Keratinocyte (primary cell): ENCODE measurements around the gene ATXN7L1. TPM values are rescaled to one million over a fixed set of nuclear protein-coding genes. Genes with fewer than 3 reads are reported as not detected.

ENCODE experiments used
- DNase-seq: peaks from one replicate; pipeline ENCODE4 v3.0.0-alpha.2; 2011; ENCODE audit warnings: low read depth, missing footprints, low spot score
- FAIRE-seq: peaks from 2 replicates; lab custom pipeline; 2011; peaks lifted over from hg19 to GRCh38; lab: Jason Lieb, UNC
- H2AFZ ChIP-seq: 2 replicates; pipeline ENCODE4 v1.6.0; 2012; ENCODE audit warnings: low read length, control low read depth, inconsistent platforms; ENCODE audit not compliant: control insufficient read depth
- H3K27ac ChIP-seq: 2 replicates; pipeline ENCODE4 v1.5.1; 2011; ENCODE audit warnings: low read length; ENCODE audit not compliant: control insufficient read depth, insufficient read depth
- H3K27me3 ChIP-seq: 3 replicates; pipeline ENCODE4 v1.6.0; 2011; ENCODE audit warnings: low read length; ENCODE audit not compliant: control insufficient read depth, insufficient read depth; ENCODE audit errors: extremely low read depth
- H3K36me3 ChIP-seq, 2 experiments: 2 replicates in 1 of 2; 3 replicates in 1 of 2; pipeline ENCODE4 v1.5.1; 2011; ENCODE audit warnings: low read length in 2 of 2, mild to moderate bottlenecking in 1 of 2; ENCODE audit not compliant: control insufficient read depth in 2 of 2, insufficient read depth in 2 of 2; ENCODE audit errors: extremely low read depth in 1 of 2
- H3K4me1 ChIP-seq: 3 replicates; pipeline ENCODE4 v1.5.1; 2011; ENCODE audit warnings: low read length; ENCODE audit not compliant: control insufficient read depth, insufficient read depth; ENCODE audit errors: extremely low read depth
- H3K4me2 ChIP-seq: 3 replicates; pipeline ENCODE4 v1.6.0; 2011; ENCODE audit warnings: low read depth, low read length; ENCODE audit not compliant: control insufficient read depth, insufficient read depth; ENCODE audit errors: extremely low read depth
- H3K4me3 ChIP-seq, 3 experiments: fragments of 200-600 bp in 1 of 3; sonication (generic) in 1 of 3; 2 replicates in 2 of 3; 3 replicates in 1 of 3; pipeline ENCODE4 v1.5.1; 2011 to 2016; ENCODE audit warnings: low read length in 3 of 3, mild to moderate bottlenecking in 3 of 3, control low read depth in 2 of 3, inconsistent platforms in 1 of 3, low read depth in 1 of 3, mixed read lengths in 1 of 3, mixed run types in 1 of 3, moderate library complexity in 1 of 3; ENCODE audit not compliant: control insufficient read depth in 2 of 3, insufficient read depth in 2 of 3; ENCODE audit errors: extremely low read depth in 1 of 3
- H3K79me2 ChIP-seq: 2 replicates; pipeline ENCODE4 v1.6.0; 2012; ENCODE audit warnings: low read length; ENCODE audit not compliant: control insufficient read depth, insufficient read depth
- H3K9ac ChIP-seq: 3 replicates; pipeline ENCODE4 v1.6.0; 2011; ENCODE audit warnings: low read length; ENCODE audit not compliant: control insufficient read depth, insufficient read depth; ENCODE audit errors: extremely low read depth
- H3K9me1 ChIP-seq: 3 replicates; pipeline ENCODE4 v1.6.0; 2011; ENCODE audit warnings: low read length; ENCODE audit not compliant: control insufficient read depth, insufficient read depth; ENCODE audit errors: extremely low read depth
- H3K9me3 ChIP-seq: 2 replicates; pipeline ENCODE4 v1.5.1; 2012; ENCODE audit warnings: low read depth, low read length; ENCODE audit not compliant: control insufficient read depth
- H4K20me1 ChIP-seq: 3 replicates; pipeline ENCODE4 v1.6.0; 2011; ENCODE audit warnings: low read length; ENCODE audit not compliant: control insufficient read depth, insufficient read depth; ENCODE audit errors: extremely low read depth
- EZH2 ChIP-seq: IDR thresholded peaks from one replicate; pipeline ENCODE4 v1.6.1; 2012; ENCODE audit warnings: inconsistent platforms, mild to moderate bottlenecking, low read length, moderate library complexity
- dilution Hi-C: fragments of 300-500 bp; cut with MboI; formaldehyde crosslinking; loops from one replicate; pipeline ENCODE4 v1.7.0; 2020; ENCODE audit warnings: low sequenced_read_pairs; ENCODE audit not compliant: extremely low pct_ligation_motif_present
- polyA plus RNA-seq, 5 experiments: library from polyadenylated mRNA; depleted of rRNA in 3 of 5; stranded (reverse) in 3 of 5; stranded (forward) in 1 of 5; unstranded in 1 of 5; fragments of >200 nt; gene quantifications; 1 replicate in 1 of 5; 2 replicates in 3 of 5; 3 replicates in 1 of 5; pipeline versions ENCODE4 v1.2.1 to v1.2.3, GENCODE V29; 2011 to 2012; ENCODE audit warnings: missing spikeins in 2 of 5, low read depth in 1 of 5, low replicate concordance in 1 of 5
- TF ChIP-seq, protein P1 (sequence below), 3 experiments: IDR thresholded peaks in 1 of 3; conservative IDR thresholded peaks in 1 of 3; optimal IDR thresholded peaks in 1 of 3; 2 replicates in 2 of 3; 3 replicates in 1 of 3; pipeline versions ENCODE3 to v1.5.1; 2011; ENCODE audit warnings: low read length in 3 of 3, mild to moderate bottlenecking in 3 of 3, moderate library complexity in 2 of 3, control low read depth in 1 of 3, inconsistent platforms in 1 of 3; ENCODE audit not compliant: insufficient read depth in 2 of 3; ENCODE audit errors: extremely low read depth in 1 of 3

The ATXN7L1 gene
- polyA plus RNA-seq, 1 donor (not counting 4 experiments of a cell fraction or from before 2014, with no cell fraction given): 4.8 TPM

DNA sequence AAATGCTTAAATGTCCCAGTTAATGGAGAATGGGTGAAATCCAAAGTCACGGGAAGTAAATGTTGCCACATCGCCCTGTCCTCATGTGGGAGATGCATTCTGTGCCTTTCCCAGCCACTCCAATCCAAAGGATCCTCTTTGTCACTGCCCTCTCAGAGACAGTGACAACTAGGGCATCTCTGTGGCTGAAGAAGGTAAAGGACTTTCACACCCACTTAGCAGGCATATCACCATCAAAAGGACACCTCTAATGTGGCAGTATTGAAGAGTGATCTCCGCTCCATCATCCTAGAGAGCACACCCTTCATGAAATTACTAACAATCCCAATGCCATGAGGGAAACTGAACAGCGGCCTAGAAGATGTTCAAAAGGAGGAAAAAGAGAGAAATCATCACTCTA is 13.6 kb downstream of the ATXN7L1 start:
- Histone ChIP-seq H3K4me3 (no peak overlapping the region), H3K27me3 (no peaks in the 10 kb centered on the region), H3K79me2 (no peaks in the 10 kb centered on the region), H3K4me2 (no peak overlapping the region), H4K20me1 (no peaks in the 10 kb centered on the region), H3K9me1 (no peaks in the 10 kb centered on the region), H3K27ac (no peak overlapping the region), H2AFZ (no peak overlapping the region), H3K9me3 (no peaks in the 10 kb centered on the region), H3K9ac (no peak overlapping the region), H3K36me3 (no peaks in the 10 kb centered on the region), H3K4me1 (no peaks in the 10 kb centered on the region)
- DNase-seq: no peak
- dilution Hi-C loops: no loop called here
- TF ChIP-seq, protein P1, sequence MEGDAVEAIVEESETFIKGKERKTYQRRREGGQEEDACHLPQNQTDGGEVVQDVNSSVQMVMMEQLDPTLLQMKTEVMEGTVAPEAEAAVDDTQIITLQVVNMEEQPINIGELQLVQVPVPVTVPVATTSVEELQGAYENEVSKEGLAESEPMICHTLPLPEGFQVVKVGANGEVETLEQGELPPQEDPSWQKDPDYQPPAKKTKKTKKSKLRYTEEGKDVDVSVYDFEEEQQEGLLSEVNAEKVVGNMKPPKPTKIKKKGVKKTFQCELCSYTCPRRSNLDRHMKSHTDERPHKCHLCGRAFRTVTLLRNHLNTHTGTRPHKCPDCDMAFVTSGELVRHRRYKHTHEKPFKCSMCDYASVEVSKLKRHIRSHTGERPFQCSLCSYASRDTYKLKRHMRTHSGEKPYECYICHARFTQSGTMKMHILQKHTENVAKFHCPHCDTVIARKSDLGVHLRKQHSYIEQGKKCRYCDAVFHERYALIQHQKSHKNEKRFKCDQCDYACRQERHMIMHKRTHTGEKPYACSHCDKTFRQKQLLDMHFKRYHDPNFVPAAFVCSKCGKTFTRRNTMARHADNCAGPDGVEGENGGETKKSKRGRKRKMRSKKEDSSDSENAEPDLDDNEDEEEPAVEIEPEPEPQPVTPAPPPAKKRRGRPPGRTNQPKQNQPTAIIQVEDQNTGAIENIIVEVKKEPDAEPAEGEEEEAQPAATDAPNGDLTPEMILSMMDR (optimal IDR thresholded peaks at IDR 0.05 in 1 of 3, IDR thresholded peaks at IDR 0.05 in 1 of 3, conservative IDR thresholded peaks at IDR 0.05 in 1 of 3; ENCODE audit: extremely low read depth in 1 of 3, insufficient read depth in 2 of 3, low read length in 3 of 3): no peak
- no peak for TF ChIP-seq EZH2
- no peak for FAIRE-seq

DNA sequence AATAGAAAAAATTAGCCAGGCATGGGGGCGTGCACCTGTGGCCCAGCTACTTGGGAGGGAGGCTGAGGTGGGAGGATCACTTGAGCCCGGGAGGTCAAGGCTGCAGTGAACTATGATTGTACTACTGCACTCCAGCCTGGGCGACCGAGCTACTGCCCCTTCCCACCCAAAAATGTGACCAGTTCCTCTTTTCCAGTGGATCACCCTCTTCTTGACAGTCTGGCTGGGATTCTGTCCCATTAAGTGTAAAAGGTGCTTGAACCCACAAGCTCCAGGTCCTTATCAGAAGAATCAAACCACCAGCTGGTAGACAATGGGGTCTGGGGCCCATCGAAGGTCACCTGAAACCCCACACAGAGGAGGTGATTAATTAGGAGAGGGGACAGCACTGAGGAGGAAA is 14.1 kb downstream of the ATXN7L1 start:
- no peaks in the 10 kb centered on the region for H3K36me3 ChIP-seq
- H3K9me3 ChIP-seq: no peaks in the 10 kb centered on the region
- no peak overlapping the region for H2AFZ ChIP-seq
- no peaks in the 10 kb centered on the region for H3K79me2 ChIP-seq
- no peak overlapping the region for H3K9ac ChIP-seq
- no peaks in the 10 kb centered on the region for H3K27me3 ChIP-seq
- H3K4me1 ChIP-seq: no peaks in the 10 kb centered on the region
- TF ChIP-seq EZH2: no peak
- TF ChIP-seq, protein P1 (optimal IDR thresholded peaks at IDR 0.05 in 1 of 3, IDR thresholded peaks at IDR 0.05 in 1 of 3, conservative IDR thresholded peaks at IDR 0.05 in 1 of 3; ENCODE audit: extremely low read depth in 1 of 3, insufficient read depth in 2 of 3, low read length in 3 of 3): no peak
- no peaks in the 10 kb centered on the region for H3K9me1 ChIP-seq
- dilution Hi-C loops: no loop called here
- H3K27ac ChIP-seq: no peak overlapping the region
- H3K4me2 ChIP-seq: no peak overlapping the region
- no peak for FAIRE-seq
- no peaks in the 10 kb centered on the region for H4K20me1 ChIP-seq
- no peak overlapping the region for H3K4me3 ChIP-seq
- no peak for DNase-seq
